DOHH2 (cell line): ENCODE results near the gene PTPRN2.

ENCODE experiments used
- H3F3A ChIP-seq: fragments of 200-600 bp; sonication (generic), shearing (Covaris generic); 2 replicates; pipeline ENCODE4 v1.6.0; 2016; ENCODE audit warnings: antibody characterized with exemption, mild to moderate bottlenecking; ENCODE audit not compliant: control insufficient read depth, insufficient read depth
- H3K27ac ChIP-seq: fragments of 200-600 bp; sonication (generic); 2 replicates; pipeline ENCODE4 v1.5.1; 2014; ENCODE audit warnings: low read depth, mild to moderate bottlenecking, low read length, moderate library complexity
- H3K27me3 ChIP-seq: fragments of 200-600 bp; sonication (generic); 2 replicates; pipeline ENCODE4 v1.6.1; 2014; ENCODE audit warnings: mild to moderate bottlenecking, low read length, mixed read lengths; ENCODE audit not compliant: control insufficient read depth
- H3K36me3 ChIP-seq: fragments of 200-600 bp; sonication (generic); 2 replicates; pipeline ENCODE4 v1.6.1; 2014; ENCODE audit warnings: mild to moderate bottlenecking, low read length, moderate library complexity, mixed read lengths; ENCODE audit not compliant: control insufficient read depth
- H3K4me1 ChIP-seq: fragments of 200-600 bp; sonication (generic); 2 replicates; pipeline ENCODE4 v1.6.1; 2014; ENCODE audit warnings: mild to moderate bottlenecking, low read length, mixed read lengths; ENCODE audit not compliant: control insufficient read depth
- H3K4me2 ChIP-seq: fragments of 200-600 bp; sonication (generic); 2 replicates; pipeline ENCODE4 v1.6.0; 2014; ENCODE audit warnings: mild to moderate bottlenecking, low read length, moderate library complexity
- H3K4me3 ChIP-seq: fragments of 200-600 bp; sonication (generic); 2 replicates; pipeline ENCODE4 v1.5.1; 2014; ENCODE audit warnings: mild to moderate bottlenecking, low read length, mixed read lengths
- H3K79me2 ChIP-seq: fragments of 200-600 bp; sonication (generic); 2 replicates; pipeline ENCODE4 v1.6.1; 2014; ENCODE audit warnings: mild to moderate bottlenecking, low read length, mixed read lengths; ENCODE audit not compliant: control insufficient read depth
- H3K9me2 ChIP-seq: fragments of 200-600 bp; sonication (generic); replicated peaks from 2 replicates; pipeline ENCODE4 v1.6.1; 2014; ENCODE audit warnings: mild to moderate bottlenecking, low read length, mixed read lengths; ENCODE audit not compliant: control insufficient read depth
- H3K9me3 ChIP-seq: fragments of 200-600 bp; sonication (generic); 2 replicates; pipeline ENCODE4 v1.6.1; 2014; ENCODE audit warnings: antibody characterized with exemption, low read length, mixed read lengths; ENCODE audit not compliant: control insufficient read depth, insufficient read depth
- H4K20me1 ChIP-seq: fragments of 200-600 bp; sonication (generic); 2 replicates; pipeline ENCODE4 v1.6.0; 2014; ENCODE audit warnings: low read depth, mild to moderate bottlenecking, antibody characterized with exemption, low read length, moderate library complexity; ENCODE audit not compliant: control insufficient read depth, insufficient read depth
- EZH2phosphoT487 ChIP-seq: fragments of 200-600 bp; sonication (generic); IDR thresholded peaks from 2 replicates; pipeline ENCODE4 v1.6.1; 2017; ENCODE audit warnings: borderline replicate concordance, mild to moderate bottlenecking, antibody characterized with exemption, low read length, moderate library complexity, mixed read lengths
- TF ChIP-seq, protein P1 (sequence below): fragments of 200-600 bp; sonication (generic); IDR thresholded peaks from one replicate; pipeline ENCODE4 v1.5.1; 2014; ENCODE audit warnings: antibody characterized with exemption, mild to moderate bottlenecking, low read depth, low read length; ENCODE audit not compliant: poor library complexity, severe bottlenecking

PTPRN2 gene

DNA sequence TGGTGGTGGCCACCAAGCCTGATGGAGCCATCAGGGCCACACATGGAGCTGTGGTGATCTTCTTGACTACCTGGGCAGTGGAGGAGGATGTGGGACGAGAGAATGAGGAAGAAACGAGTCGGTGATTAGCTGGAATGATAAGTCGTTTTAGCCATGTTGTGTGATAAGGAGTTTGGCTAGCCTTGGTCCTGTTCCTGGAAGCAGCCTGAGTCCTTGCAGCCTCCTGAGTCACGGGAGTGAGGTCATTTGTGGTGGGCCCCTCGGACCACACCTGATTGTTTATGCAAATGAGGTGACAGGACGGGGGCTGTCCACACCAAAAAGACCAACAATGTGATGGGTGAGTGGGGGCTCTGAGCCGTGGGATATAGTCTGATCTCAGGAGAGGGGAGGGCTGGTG lies 554.4 kb downstream of the PTPRN2 start:
- H3K27ac ChIP-seq, result no peak overlapping the region
- H4K20me1 ChIP-seq, result no peaks in the 10 kb centered on the region
- TF ChIP-seq, protein P1, sequence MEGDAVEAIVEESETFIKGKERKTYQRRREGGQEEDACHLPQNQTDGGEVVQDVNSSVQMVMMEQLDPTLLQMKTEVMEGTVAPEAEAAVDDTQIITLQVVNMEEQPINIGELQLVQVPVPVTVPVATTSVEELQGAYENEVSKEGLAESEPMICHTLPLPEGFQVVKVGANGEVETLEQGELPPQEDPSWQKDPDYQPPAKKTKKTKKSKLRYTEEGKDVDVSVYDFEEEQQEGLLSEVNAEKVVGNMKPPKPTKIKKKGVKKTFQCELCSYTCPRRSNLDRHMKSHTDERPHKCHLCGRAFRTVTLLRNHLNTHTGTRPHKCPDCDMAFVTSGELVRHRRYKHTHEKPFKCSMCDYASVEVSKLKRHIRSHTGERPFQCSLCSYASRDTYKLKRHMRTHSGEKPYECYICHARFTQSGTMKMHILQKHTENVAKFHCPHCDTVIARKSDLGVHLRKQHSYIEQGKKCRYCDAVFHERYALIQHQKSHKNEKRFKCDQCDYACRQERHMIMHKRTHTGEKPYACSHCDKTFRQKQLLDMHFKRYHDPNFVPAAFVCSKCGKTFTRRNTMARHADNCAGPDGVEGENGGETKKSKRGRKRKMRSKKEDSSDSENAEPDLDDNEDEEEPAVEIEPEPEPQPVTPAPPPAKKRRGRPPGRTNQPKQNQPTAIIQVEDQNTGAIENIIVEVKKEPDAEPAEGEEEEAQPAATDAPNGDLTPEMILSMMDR, result no peak
- no peak for TF ChIP-seq EZH2phosphoT487
- no peaks in the 10 kb centered on the region for H3F3A ChIP-seq
- no peak overlapping the region for H3K4me2 ChIP-seq
- no peaks in the 10 kb centered on the region for H3K9me2 ChIP-seq
- no peak overlapping the region for H3K4me3 ChIP-seq
- no peaks in the 10 kb centered on the region for H3K79me2 ChIP-seq
- H3K27me3 ChIP-seq, result no peaks in the 10 kb centered on the region
- no peaks in the 10 kb centered on the region for H3K4me1 ChIP-seq
- H3K36me3 ChIP-seq, result no peaks in the 10 kb centered on the region
- H3K9me3 ChIP-seq, result peaks cover 5% of the 10 kb centered on the region; the same call in 1 of the 2 replicates

DNA sequence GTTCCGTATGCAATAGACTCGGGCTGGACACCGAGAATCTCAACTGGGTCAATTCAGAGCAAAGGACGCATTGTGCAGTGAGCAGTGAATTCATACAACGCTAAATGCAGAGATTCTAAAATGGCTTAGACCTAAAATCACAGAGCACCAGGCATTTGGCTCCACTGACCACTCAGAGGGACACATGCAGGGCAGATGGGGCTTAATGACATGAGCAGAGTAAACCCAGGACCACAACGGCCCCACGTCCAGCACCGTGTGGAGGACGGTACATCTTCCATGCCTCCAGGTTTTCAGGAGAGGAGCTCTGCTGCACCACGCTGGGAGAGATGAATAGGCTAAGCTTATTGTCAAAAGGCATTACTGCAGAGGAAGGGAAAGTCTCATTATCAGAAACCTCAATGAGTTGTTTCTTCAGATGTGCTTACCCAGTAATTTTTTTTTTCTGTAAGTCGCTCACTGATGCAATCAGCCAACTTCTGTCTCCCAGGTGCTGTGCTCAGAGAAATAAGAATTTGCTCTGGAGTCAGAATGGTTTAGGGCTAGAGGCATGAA lies 555.0 kb downstream of the PTPRN2 start:
- no peaks in the 10 kb centered on the region for H3K4me1 ChIP-seq
- H3F3A ChIP-seq, result no peaks in the 10 kb centered on the region
- H3K79me2 ChIP-seq, result no peaks in the 10 kb centered on the region
- H3K27ac ChIP-seq, result no peak overlapping the region
- peaks cover 5% of the 10 kb centered on the region; the same call in 1 of the 2 replicates for H3K9me3 ChIP-seq
- no peaks in the 10 kb centered on the region for H3K27me3 ChIP-seq
- no peak overlapping the region for H3K4me2 ChIP-seq
- H4K20me1 ChIP-seq, result no peaks in the 10 kb centered on the region
- H3K36me3 ChIP-seq, result no peaks in the 10 kb centered on the region
- TF ChIP-seq, protein P1, result no peak
- no peak for TF ChIP-seq EZH2phosphoT487
- H3K9me2 ChIP-seq, result no peaks in the 10 kb centered on the region
- H3K4me3 ChIP-seq, result no peak overlapping the region

DNA sequence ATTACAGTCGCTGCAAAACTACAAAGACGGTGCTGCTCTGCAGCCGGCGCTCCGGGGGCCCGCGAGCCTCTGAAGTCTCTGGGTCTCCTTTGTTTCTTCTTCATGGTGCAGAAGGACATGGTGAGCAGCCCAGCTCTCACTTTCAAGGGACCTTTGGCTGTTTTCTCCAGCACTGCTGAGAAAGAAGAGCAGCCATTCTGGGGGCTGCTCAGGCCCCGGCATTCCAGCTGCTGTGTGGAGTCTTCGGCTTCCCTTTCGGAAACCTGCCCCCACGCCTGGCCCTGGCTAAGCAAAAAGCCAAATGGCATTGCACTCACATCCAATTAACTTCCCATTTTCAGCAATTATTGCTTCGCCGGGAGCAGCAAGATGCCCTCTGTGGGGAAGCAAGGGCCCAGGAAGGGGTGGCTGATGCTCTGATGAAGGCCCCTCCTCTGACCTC lies 555.7 kb downstream of the PTPRN2 start:
- no peaks in the 10 kb centered on the region for H3K27me3 ChIP-seq
- no peaks in the 10 kb centered on the region for H3K9me2 ChIP-seq
- no peaks in the 10 kb centered on the region for H4K20me1 ChIP-seq
- no peaks in the 10 kb centered on the region for H3K4me1 ChIP-seq
- H3K36me3 ChIP-seq, result no peaks in the 10 kb centered on the region
- no peaks in the 10 kb centered on the region for H3F3A ChIP-seq
- no peak overlapping the region for H3K4me3 ChIP-seq
- no peaks in the 10 kb centered on the region for H3K79me2 ChIP-seq
- no peak overlapping the region for H3K27ac ChIP-seq
- peaks cover 5% of the 10 kb centered on the region; the same call in 1 of the 2 replicates for H3K9me3 ChIP-seq
- H3K4me2 ChIP-seq, result no peak overlapping the region
- TF ChIP-seq, protein P1, result no peak
- no peak for TF ChIP-seq EZH2phosphoT487
